ENCODE data around the gene MAP3K5.
"Not testable (repeated sequence)": the region's sequence is repeated elsewhere in the genome, so short reads cannot be mapped to it uniquely, and the experiment has no call there.

The MAP3K5 gene

DNA sequence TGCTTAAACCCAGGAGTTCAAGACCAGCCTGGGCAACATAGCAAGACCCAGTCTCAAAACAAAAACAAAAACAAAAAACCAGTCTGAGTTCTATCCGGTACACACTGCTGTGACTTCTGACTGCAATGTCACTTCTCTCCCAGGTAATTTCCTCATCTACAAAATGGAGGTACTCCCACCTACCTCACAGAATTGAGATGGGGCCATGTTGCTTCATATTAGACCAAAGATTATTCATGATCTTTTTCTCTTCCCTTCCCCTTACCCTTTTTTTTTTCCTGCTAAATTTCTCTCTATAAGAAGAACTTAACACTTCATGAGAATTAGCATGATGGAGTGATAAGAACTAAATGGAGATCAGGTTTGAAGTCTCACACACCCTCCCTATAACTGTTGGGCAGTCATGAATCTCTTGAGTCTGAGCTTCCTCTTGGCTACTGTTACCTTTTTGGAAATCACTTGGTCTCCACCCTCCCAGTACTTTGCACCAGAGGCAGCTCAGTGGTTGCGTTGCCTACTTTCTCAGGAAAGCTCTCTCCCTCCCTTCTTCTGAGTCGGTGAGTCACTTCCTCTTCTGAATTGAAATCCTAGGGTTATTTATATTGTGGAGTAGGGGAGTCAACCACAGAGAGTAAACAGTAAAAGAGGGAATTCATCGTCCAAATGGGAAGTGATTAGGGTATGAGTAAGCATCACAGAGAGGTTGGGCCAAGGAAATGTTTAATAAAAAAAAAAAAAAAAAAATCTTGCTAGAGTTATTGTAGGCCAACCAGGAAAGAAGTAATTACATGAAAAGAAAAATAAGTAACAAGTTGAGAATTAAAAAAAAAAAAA, 182.2 kb downstream of the MAP3K5 start:
- no peak for DNase-seq (ENCODE audit: low spot score)

DNA sequence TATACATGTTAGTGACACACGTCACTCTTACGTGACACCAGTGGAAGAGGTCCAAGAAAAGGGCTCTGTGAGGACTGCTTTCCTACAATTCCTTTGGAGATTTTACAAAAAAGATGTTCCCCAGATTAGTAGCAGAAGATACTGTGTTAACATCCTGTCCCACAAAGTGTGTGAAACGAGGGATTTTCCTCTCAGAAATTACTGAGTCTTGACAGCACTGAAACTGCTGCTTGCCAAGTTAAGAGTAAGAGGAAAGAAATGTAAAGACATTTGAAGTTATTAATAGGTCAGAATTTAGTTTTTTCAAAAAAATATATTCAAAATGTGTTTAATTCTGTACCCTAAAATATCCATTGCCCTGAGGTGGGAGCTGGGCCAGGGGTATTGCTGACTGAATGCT, 183.3 kb downstream of the MAP3K5 start:
- no peak for DNase-seq (ENCODE audit: low spot score)

DNA sequence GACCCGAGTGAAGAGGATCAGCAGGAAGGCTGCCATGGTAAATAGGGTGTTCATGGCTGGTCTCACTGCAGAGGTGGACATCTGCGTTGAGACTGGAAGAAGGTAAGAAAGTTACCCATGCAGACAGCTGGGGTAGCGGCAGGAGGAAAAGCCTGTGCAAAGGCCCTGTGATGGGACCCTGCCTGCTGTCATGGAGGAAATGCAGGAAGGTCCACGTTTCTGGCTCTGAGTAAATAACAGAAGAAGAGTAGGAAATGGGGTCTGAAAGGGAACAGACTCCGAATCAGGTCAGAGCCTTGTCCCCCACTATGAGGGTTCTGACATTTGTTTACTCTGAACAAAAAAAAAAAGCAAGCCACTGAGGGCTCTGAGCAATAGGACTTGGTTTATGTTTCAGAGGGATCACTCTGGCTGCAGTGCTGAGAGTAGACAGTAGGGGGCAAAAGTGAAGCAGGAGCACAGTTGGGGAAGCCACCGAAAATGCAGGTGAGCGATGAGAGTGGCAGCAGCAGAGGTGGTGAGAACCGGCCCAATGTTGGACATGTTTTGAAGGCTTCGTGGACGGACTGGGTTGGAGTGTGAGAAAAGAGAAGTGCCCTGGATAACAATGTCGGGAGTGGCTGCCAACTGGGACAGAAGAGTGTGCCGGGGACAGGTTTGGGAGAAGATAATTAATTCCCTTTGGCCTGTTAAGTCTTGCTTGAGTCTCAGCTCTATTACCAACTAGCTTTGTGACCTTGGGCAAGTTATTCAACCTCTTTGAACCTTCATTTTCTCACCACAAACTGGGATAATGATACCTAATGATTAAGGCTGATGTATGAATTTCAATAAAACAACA, 184.1 kb downstream of the MAP3K5 start:
- peak; percentile 58 for DNase-seq (ENCODE audit: low spot score)

DNA sequence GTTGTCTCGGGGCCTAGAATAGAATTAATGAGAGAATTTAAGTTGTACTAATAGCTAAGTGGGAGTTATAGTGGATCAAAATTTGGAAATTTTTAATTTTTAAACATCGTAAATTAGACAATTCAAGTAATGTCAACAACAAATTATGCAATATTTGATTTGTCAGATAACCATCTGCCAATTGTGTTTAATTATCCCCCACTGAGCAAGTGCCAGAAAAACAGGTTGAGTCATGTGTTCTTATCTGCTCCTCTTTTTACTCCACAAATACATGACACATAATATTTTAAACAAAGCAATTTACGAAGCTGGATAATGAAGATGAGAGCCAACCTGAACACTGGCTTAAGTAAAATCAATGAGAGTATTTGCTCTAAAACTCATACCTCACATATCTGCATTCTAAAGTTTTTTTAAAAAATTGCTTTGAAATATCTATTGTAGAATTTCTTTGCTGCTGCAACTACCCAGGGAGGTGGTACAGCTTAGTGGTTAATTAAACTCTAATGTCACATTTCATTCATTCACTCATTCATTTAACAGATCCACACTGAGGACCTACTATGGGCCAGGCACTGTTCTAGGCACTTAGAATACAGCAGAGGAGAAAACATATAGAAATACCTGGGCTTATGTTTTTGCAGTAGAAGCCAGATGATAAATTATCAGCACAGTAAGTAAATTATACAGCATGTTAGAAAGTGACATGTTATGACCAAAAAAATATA, 184.9 kb downstream of the MAP3K5 start:
- DNase-seq (ENCODE audit: low spot score), result no peak

DNA sequence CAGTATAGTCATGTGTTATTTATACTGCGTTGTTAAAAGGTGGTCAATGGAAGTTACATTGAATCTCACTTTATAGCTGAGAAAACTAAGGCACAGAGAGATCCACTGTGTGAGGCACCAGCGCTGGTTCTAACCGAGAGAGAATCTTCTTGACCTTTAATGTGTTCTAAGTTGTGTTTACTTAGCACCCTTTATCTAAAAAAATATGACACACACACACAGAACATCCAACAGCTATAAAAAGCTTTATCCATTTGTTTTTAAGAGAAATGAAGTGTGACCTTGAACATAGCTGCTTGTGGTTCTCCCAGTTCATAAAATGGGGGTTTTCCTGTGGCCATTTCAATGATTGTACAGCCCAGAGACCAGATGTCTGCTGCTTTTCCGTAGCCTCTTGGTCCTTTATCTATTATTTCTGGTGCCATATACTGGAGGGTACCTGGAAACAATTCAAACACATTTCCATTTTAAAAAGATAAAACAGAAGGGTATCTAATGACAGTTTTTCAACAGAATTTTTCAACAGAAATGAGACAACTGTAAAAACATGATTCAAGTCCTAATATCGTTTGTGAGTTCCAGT, 187.3 kb downstream of the MAP3K5 start:
- DNase-seq (ENCODE audit: low spot score), result no peak

DNA sequence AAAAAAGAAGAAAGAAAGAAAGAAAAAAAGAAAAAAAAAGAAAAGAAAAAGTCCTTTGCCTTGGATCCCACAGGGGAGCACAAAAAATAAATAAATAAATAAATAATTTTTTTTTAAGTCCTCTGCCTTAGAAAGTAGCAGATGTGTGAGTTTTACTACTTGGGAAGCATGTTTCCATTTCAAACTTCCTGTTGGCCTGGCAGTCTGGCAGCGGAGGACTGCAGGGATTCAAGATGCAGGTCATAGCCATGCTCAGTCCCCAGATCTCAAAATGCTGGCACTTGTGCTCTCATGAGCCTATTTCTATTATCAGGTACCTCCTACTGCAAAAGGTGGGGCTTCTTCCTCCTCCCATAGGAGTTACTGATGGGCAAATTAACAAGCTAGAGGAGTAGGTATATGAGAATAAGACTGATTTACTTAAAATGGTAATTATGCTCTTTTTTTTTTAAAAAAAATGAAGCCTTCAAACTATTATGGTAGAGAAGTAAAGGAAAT, 187.9 kb downstream of the MAP3K5 start:
- DNase-seq (ENCODE audit: low spot score), result no peak

DNA sequence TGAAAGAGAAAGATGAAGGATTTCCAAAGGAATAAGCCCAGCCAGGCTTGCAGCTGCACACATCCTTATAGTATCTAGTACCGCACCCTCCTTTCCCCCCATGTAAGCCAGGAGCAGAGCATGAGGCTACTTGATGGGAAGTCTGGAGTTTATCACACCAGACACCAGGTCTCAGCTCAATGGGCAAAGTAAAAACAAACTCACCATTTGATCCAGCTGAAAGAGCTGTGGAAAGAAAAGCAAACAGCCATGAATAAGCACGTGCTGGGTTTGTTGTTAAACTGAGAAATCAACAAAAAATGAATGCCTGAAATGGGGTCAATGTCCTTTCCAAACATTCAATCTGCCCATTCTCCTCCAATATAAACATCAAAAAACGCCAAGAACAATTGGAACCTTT, 191.5 kb downstream of the MAP3K5 start:
- DNase-seq (ENCODE audit: low spot score), result peak; percentile 78

DNA sequence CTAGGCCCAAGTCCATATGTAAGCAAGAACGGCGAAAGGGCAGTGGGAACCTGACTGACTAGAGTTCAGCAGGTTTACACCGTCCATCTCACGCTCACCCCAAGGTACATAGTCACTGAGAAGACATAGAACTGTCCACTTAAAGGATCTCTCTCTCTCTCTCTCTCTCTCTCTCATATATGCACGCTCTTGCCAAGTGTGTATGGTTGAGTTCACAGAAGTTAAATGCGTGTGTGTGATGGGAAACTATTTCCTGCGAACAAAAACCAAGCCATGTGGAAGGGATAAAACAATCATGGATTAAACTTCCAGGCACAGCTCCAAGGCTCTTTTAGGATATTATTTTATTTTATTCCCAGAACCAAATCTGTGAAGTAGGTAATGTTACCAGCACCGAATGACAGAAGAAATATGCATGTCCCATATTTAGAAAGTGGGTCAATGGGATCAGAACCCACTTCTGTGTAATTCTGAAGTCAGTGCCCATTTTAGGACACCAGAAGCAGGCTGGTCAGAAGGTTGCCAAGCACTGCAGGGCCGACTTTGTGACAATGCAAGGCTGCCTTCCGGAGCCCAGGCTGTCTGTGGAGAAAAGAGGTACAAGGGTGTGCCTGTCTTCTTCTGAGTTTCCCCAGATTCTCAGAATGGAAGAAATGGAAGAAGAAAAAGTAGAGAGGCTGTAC, 192.8 kb downstream of the MAP3K5 start:
- DNase-seq (ENCODE audit: low spot score), result no peak

DNA sequence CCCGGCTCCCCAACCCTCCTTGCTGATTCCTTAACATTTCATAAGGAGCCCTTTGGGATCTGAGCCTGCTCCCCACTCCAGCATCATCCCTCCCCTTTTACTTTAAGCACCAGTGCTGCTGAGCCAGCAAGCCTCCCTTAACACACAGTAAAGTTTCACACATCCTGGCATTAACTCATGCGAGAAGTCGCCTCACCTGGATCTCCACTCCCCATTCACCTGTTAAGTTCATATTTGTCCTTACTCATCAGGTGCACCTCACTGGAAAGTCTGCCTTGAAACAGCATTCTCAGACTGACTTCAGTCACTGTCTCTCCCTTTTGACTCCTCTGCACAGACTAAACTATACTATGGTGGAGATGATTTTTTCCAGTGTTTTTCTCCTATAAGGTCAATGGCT, 194.2 kb downstream of the MAP3K5 start:
- DNase-seq (ENCODE audit: low spot score), result no peak

DNA sequence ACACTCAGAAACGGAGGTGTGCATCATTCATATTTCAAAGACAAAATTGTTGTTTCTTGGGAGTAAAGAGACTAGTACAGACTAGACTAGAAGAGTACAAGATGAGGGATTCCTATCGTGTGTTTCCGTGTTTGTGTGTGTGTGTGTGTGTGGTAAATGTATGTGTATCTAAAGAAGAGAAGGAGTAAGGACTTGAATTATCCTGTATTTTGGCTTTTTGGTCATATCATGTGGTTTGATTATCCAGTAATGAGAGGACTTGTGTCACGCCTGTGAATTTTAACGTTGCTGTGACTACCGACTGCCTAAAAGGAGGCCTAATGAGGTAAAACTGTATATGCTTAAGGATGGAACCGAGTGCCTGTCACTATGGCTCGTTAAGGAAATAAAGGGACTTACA, 197.6 kb downstream of the MAP3K5 start:
- DNase-seq (ENCODE audit: low spot score), result no peak

DNA sequence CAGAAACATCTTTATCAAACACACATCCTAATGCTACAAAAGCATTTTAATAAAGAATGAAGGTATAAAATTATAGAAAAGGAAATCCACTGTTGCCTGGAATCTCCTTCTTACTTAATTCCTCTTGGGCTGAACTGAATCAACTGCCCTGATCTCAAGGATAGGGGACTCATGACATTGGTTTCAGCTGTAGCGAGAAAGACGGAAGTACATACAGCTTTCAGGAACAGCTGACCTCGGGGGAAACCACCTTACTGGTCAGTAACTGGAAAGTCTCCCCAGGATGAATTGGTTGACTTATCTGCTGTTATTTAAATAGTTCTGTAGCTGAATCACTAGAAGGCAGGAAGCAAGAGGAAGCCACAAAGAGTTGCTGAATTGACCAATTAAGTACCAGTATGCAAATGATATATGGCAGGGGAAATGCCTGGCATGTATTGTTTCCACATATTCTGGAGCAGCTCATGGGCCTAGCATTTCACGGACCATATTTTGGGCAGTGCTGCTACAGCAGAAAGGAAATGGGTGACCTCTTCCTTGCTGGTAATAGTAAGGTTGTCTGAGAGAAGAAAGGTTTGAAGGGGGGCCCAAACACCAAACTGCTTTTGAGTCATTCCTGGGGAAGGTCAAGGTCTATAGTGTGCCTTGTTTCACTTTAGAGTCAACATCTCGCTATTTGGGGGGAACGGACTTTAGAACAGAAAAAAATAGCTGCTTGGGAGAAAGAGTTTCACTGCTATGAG, 198.4 kb downstream of the MAP3K5 start:
- no peak for DNase-seq (ENCODE audit: low spot score)

DNA sequence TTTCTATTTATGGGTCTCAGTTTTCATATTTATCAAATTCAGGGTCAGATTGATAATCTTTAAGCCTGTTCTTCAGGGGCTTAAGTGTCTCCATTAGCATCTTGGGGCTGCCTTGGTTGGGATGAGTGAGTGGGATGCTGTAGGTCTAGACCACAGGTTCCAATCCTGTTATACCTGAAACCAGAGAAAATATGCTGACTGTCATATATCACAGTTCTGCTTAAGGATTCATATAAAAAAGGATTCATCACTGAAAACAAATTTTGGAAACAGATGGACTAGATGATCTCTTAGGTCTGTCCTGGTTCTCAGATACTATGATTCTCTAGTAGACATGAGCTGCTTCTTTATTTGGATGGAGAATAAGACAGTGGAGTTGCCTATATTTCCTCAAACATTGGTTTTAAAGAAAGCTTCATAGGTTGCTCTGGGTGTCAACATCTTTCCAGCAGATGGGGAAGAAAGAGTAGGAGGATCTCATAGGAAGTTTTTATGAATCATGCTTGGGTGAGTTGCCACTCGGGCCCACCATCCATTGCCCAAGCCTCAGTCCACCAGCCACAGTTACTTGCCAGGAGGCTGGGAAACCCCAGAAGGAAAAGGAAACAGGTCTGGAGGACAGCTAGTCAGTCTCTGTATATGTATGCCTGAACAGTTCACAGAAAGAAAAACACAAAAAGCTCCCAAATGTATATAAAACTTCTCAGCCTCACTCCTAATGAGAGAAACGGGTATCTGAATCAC, 199.2 kb downstream of the MAP3K5 start:
- no peak for DNase-seq (ENCODE audit: low spot score)

DNA sequence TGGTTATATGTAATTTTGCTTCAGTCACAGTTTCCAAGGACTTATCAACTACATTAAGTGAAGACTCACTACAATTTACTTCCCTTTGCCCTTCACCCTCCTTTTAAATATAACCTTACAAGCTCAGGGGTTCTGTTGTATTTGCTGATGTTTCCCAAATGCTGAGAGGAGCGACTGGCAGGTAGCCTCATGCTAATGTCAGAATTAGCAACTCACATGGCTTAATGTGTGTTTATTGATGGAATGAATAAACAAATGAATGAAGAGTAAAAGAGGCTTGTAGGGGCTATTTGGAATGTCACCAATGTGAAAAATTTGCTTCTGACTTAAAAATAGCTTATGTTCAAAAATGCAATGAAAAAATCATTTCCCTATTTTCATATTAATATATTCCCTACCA, 200.7 kb downstream of the MAP3K5 start:
- no peak for DNase-seq (ENCODE audit: low spot score)

DNA sequence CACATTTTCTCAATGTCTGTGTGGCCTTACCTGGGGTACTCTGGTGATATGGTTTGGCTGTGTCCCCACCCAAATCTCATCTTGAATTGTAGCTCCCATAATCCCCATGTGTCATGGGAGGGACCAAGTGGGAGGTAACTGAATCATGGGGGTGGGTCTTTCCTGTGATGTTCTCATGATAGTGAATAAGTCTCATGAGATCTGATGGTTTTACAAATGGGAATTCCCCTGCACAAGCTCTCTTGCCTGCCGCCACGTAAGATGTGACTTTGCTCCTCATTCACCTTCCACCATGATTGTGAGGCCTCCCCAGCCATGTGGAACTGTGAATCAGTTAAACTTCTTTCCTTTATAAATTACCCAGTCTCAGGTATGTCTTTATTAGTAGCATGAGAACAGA, 201.4 kb downstream of the MAP3K5 start:
- not testable (repeated sequence) for DNase-seq (ENCODE audit: low spot score)

DNA sequence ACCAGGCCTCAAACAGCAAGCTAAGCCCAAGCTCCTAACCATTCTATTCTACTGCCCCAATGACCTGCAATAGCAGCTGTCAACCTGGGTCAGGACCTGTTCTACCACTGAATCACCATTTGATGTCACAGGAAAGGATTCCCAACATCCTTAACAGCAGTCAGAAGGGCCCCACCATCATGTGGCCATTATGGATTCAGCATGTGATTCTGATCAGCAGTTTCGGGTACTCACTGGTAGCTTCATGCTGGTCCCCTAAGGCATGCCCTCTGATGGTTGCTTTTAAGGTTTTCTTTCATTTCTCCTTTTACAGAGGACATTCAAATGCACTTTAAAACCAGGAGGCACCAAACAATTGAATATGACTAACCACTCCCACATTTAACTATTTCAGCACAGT, 204.8 kb downstream of the MAP3K5 start:
- DNase-seq (ENCODE audit: low spot score), result no peak

DNA sequence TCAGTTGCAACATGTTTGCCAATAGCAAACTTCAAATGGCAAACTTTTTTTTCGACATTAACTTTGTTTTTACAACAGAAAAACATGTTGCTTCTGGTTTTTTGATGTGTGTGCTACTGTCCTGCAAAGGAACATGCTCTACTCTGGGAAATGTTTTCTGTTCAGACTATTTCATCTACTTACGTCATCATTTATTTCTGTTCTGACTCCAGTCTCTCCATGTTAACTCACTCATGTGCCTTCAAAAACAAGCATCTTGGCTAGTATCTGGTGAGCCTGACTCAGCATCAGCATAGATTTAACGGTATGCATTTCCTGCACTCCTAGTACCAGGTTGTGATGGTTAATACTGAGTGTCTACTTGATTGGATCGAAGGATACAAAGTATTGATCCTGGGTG, 206.0 kb downstream of the MAP3K5 start:
- DNase-seq (ENCODE audit: low spot score), result no peak

DNA sequence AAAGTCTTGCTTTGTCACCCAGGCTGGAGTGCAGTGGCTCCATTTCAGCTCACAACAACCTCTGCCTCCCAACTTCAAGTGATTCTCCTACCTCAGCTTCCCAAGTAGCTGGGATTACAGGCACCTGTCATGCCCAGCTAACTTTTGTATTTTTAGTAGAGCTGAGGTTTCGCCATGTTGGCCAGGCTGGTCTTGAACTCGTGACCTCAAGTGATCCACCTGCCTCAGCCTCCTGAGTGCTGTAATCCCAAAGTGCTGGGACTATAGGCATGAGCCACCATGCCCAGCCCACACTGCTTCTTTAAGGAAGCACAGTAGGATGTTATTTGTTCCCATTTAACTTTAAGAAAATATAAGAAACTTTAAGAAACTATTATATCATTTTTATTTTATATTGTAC, 206.8 kb downstream of the MAP3K5 start:
- DNase-seq (ENCODE audit: low spot score), result not testable (repeated sequence)

DNA sequence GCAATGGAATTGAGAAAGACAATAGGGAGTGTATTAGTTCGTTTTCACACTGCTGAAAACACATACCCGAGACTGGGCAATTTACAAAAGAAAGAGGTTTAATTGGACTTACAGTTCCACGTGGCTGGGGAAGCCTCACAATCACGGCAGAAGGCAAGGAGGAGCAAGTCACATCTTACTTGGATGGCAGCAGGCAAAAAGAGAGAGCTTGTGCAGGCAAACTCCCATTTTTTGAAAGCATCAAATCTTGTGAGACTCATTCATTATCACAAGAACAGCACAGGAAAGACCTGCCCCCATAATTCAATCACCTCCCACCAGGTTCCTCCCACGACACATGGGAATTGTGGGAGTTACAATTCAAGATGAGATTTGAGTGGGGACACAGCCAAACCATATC, 208.0 kb downstream of the MAP3K5 start:
- not testable (repeated sequence) for DNase-seq (ENCODE audit: low spot score)

DNA sequence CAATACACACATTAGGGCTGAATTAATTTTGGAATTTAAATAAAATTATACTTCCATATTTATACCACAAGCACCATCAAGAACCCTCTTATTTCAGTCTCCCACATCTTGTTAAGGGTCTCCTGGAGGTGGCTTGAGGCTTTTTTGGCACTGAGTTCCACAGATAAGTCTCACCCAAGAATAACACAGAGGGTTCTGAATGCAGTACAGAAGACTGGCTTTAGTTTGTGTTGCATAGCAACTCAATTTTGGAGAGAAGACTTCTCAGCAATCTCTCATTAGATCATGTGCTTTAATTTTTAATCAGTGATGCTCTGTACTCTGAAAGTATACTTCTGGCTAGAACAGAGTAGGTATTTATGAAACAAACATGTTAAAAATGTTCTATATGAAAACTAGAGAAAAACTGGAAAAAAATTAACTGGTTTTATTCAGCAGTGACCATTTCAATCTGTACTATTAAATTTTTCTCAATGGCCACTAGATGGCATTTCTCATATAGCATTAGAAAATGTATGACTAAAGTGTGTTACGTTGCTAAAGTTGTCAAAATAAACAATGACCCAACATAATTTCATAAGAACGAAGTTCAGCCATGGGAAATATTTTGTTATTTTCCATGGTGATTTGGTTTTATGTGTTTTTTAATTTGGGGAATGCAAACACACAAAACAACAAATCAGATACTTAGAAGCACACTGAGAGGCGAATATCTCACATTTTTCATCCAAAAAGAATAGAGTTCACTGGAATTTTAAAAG, 209.4 kb downstream of the MAP3K5 start:
- DNase-seq (ENCODE audit: low spot score), result no peak

Data from SK-N-DZ (cell line).